Raji (cell line): ENCODE measurements around the gene TIGD7.

Experiments used
- POLR2A ChIP-seq: IDR thresholded peaks from 2 replicates; pipeline ENCODE4 v1.6.1; 2011; ENCODE audit warnings: low read depth, low read length, control low read depth; ENCODE audit not compliant: insufficient read depth

Gene TIGD7

GRCh38 chr16:3305109-3306068 is at the start of gene TIGD7, which contains the start of gene ZNF75A:
TSS of gene TIGD7 (minus strand) at chr16:3305430. CDS start at chr16:3300614, 4,816 bp downstream.
TSS of gene ZNF75A (plus strand) at chr16:3305497. CDS start at chr16:3308429, 2,932 bp downstream.
- no peak for TF ChIP-seq POLR2A

GRCh38 chr16:3349175-3349574 is 43.9 kb upstream of the TIGD7 start:
- TF ChIP-seq POLR2A, result no peak

GRCh38 chr16:3348547-3349167 is 43.4 kb upstream of the TIGD7 start:
- TF ChIP-seq POLR2A, result peak; percentile 35; the same call in 1 of the 2 replicates

- TF ChIP-seq POLR2A, result no peak
Measured at GRCh38 chr16:3347586-3347985, 42.4 kb upstream of the TIGD7 start.

- no peak for TF ChIP-seq POLR2A
Measured at GRCh38 chr16:3346041-3346440, 40.8 kb upstream of the TIGD7 start.

GRCh38 chr16:3328643-3329042 is 23.4 kb upstream of the TIGD7 start:
- TF ChIP-seq POLR2A, result no peak

- TF ChIP-seq POLR2A, result no peak
Measured at GRCh38 chr16:3328104-3328503, 22.9 kb upstream of the TIGD7 start.

GRCh38 chr16:3327514-3327913 is 22.3 kb upstream of the TIGD7 start:
- no peak for TF ChIP-seq POLR2A

- no peak for TF ChIP-seq POLR2A
Measured at GRCh38 chr16:3321816-3322215, 16.6 kb upstream of the TIGD7 start.

- no peak for TF ChIP-seq POLR2A
Measured at GRCh38 chr16:3317315-3317999, 12.2 kb upstream of the TIGD7 start.

GRCh38 chr16:3311496-3311895 is 6.3 kb upstream of the TIGD7 start:
- no peak for TF ChIP-seq POLR2A

GRCh38 chr16:3306078-3306477 is 848 bp upstream of the TIGD7 start:
- TF ChIP-seq POLR2A, result no peak

GRCh38 chr16:3304370-3304769 is 860 bp downstream of the TIGD7 start:
- no peak for TF ChIP-seq POLR2A

- TF ChIP-seq POLR2A, result no peak
Measured at GRCh38 chr16:3295783-3296182, 9.4 kb downstream of the TIGD7 start.

GRCh38 chr16:3295209-3295608 is 10.0 kb downstream of the TIGD7 start:
- TF ChIP-seq POLR2A, result no peak

GRCh38 chr16:3292604-3293003 is 12.6 kb downstream of the TIGD7 start:
- no peak for TF ChIP-seq POLR2A

- no peak for TF ChIP-seq POLR2A
Measured at GRCh38 chr16:3289998-3290673, 15.1 kb downstream of the TIGD7 start.
